Esophagus muscularis mucosa (tissue), 4 donors: ENCODE measurements around the gene MYO1C.
A peak's percentile ranks its signal among the peaks of the same experiment; 100 is the strongest.

Source experiments
- CTCF ChIP-seq, 3 experiments: fragments of 200-600 bp in 2 of 3; fragments of 450-650 bp in 1 of 3; sonication (generic) in 2 of 3; IDR thresholded peaks; one replicate each; pipeline ENCODE4 v1.5.1; 2017 to 2019; ENCODE audit warnings: antibody characterized with exemption in 3 of 3, mild to moderate bottlenecking in 2 of 3, moderate library complexity in 1 of 3
- EP300 ChIP-seq: sonication (generic); formaldehyde crosslinking; IDR thresholded peaks from one replicate; pipeline ENCODE4 v1.6.1; 2017; ENCODE audit warnings: antibody characterized with exemption
- POLR2A ChIP-seq: fragments of 450-650 bp; IDR thresholded peaks from one replicate; pipeline ENCODE4 v1.6.1; 2017; ENCODE audit warnings: antibody characterized with exemption, moderate library complexity, mild to moderate bottlenecking, low read depth
- POLR2AphosphoS5 ChIP-seq, 2 donors: sonication (generic); formaldehyde crosslinking; IDR thresholded peaks; one replicate each; pipeline ENCODE4 v1.6.1; 2017; ENCODE audit warnings: antibody characterized with exemption in 2 of 2

- TF ChIP-seq CTCF (IDR thresholded peaks at IDR 0.05) (no peak), POLR2A (no peak), POLR2AphosphoS5 (IDR thresholded peaks at IDR 0.05) (peak in 1 of 2 donors; percentile 29), EP300 (no peak)
Observed at GRCh38 chr17:1493291-1493980, 950 bp upstream of the MYO1C start.
